ENCODE results near the gene AKAP13. TPM values are rescaled to one million over a fixed set of nuclear protein-coding genes. Genes with fewer than 3 reads are reported as not detected.

AKAP13 gene
- total RNA-seq, 1 donor from 2014 or later: 443 TPM

DNA sequence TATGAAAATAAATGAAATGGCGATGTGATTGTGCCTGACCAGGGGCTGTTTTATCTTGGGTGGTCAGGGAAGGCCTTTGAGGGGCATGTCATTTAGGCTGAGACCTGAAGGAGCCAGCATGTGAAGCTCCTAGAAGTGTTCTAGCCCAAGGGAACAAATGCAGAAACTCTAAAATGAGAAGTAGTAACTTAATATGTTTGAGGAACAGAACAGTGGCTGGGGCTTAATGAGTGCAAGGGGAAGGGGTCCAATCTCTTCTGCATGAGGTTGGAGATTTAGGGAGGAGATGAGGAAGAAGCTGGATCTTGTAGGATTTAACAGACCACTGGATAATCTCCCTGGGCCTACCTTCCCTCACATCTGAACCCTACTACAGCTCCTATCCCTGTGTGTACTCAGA lies 110.5 kb downstream of the AKAP13 start:
- TF ChIP-seq, protein P1, sequence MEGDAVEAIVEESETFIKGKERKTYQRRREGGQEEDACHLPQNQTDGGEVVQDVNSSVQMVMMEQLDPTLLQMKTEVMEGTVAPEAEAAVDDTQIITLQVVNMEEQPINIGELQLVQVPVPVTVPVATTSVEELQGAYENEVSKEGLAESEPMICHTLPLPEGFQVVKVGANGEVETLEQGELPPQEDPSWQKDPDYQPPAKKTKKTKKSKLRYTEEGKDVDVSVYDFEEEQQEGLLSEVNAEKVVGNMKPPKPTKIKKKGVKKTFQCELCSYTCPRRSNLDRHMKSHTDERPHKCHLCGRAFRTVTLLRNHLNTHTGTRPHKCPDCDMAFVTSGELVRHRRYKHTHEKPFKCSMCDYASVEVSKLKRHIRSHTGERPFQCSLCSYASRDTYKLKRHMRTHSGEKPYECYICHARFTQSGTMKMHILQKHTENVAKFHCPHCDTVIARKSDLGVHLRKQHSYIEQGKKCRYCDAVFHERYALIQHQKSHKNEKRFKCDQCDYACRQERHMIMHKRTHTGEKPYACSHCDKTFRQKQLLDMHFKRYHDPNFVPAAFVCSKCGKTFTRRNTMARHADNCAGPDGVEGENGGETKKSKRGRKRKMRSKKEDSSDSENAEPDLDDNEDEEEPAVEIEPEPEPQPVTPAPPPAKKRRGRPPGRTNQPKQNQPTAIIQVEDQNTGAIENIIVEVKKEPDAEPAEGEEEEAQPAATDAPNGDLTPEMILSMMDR (IDR thresholded peaks at IDR 0.05): no peak
- no peak overlapping the region for H3K27ac ChIP-seq

DNA sequence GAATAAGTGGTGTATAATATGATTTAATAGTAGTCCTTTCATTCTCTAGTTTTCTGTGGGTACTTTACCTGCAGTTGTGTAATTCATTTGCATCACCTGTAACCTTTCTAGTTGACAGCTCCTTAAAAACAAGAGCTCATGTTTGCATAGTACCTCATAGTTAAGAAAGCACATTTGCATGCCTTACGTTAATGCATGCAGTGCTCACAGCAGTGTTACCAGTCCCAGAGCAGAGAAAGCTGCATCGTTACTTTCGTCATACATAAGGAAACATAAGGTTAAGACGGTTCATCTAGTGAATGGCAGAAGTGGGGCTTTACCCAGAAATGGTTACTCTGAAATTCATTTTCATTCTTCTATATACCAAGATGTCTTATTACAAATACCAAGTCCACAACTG lies 111.3 kb downstream of the AKAP13 start:
- Histone ChIP-seq H3K36me3 (no peaks in the 10 kb centered on the region), H3K4me3 (no peak overlapping the region), H3K27ac (no peak overlapping the region), H3K9me3 (no peaks in the 10 kb centered on the region), H3K4me1 (peaks cover 66% of the 10 kb centered on the region), H3K27me3 (ENCODE audit: low read depth) (no peaks in the 10 kb centered on the region)
- ATAC-seq: peak; percentile 32 to 51
- DNase-seq: no peak
- intact Hi-C loops (cut with DNase I): no loop called here
- TF ChIP-seq, protein P1 (IDR thresholded peaks at IDR 0.05): no peak

More for the DNA sequence above, 110.5 kb downstream of the AKAP13 start:
- no peak for ATAC-seq
- intact Hi-C loops (cut with DNase I): no loop called here
- H3K4me3 ChIP-seq: no peak overlapping the region
- no peaks in the 10 kb centered on the region for H3K9me3 ChIP-seq
- DNase-seq: no peak
- peaks cover 62% of the 10 kb centered on the region for H3K4me1 ChIP-seq
- no peaks in the 10 kb centered on the region for H3K27me3 ChIP-seq (ENCODE audit: low read depth)
- no peaks in the 10 kb centered on the region for H3K36me3 ChIP-seq

DNA sequence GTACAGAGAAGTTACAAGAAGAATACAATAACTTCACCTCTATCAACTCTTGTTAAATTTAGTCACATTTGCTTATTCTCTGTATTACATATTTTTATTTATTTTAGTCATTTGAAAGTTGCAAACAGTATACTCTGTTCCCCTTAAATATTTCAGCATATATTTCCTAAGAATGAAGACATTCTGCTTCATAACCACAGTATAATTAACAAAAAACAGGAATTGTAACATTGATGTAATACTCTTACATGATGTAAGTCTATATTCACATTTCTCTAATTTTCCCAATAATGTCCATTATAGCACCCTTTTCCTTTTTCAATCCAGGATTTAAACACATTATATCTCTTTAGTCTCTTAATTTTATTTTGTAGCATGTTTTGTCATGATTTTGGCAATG lies 112.0 kb downstream of the AKAP13 start:
- Histone ChIP-seq H3K36me3 (no peaks in the 10 kb centered on the region), H3K4me3 (no peak overlapping the region), H3K27ac (no peak overlapping the region), H3K4me1 (peaks cover 72% of the 10 kb centered on the region), H3K27me3 (ENCODE audit: low read depth) (no peaks in the 10 kb centered on the region), H3K9me3 (no peaks in the 10 kb centered on the region)
- no peak for ATAC-seq
- intact Hi-C loops (cut with DNase I): no loop called here
- DNase-seq: no peak
- TF ChIP-seq, protein P1 (IDR thresholded peaks at IDR 0.05): no peak

DNA sequence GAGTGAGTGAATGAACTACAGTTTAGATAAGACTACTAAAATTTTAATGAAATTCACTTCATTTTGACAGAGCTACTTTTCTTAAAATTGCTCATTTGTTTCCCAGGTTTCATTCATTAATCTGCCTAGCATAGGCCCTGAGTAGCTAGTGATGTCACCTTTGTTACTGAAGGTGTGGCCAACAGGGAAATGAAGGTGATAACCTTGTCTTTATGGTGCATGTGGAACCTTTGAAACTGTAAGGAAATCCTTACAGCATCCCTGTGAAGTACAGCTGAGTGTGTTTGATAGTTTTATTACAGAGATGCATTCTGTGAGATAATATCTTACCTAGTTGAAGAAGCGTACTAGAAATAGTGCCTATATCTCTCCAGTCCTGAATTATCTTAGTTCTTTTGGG lies 112.9 kb downstream of the AKAP13 start:
- TF ChIP-seq, protein P1 (IDR thresholded peaks at IDR 0.05): no peak
- intact Hi-C loops (cut with DNase I): no loop called here
- Histone ChIP-seq H3K9me3 (no peaks in the 10 kb centered on the region), H3K4me1 (peaks cover 74% of the 10 kb centered on the region), H3K4me3 (no peak overlapping the region), H3K36me3 (no peaks in the 10 kb centered on the region), H3K27ac (no peak overlapping the region), H3K27me3 (ENCODE audit: low read depth) (no peaks in the 10 kb centered on the region)
- ATAC-seq (no peak), DNase-seq (no peak)

DNA sequence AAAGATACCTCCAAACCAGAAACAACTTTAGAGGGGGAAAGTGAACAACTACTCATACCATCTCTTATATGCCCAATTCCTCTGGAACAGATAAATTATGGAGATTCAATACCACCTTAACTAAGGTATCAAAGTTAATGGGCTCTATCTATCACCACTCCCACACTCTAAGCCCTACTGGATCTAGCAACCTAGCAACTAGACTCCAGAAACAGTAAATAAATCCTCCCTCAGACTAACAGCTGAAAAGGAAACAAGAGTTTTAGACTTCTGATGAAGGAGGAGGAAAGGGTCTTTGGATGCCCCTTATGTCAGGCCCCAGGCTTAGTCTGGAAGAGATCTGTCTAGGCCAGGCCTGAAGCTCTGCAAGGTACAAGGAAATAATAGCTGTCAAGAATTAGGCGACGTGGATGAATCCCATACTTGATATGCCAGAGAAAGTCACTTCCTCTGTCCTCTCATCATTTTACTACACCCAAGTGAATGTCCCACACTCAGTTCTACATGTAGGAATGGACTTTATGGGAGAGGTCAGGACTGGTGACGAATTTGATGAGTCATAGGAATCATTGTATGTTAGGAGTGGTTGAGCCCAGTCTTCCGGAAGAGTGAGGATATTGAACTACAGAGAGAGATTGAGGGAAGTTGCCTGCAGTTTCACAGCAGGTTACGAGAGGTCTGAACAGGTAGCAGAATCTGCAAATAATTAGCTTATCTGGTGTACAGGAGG lies 113.8 kb downstream of the AKAP13 start:
- ATAC-seq: peak; percentile 86 to 89
- peaks cover 71% of the 10 kb centered on the region for H3K4me1 ChIP-seq
- peak overlapping the region; percentile 51 for H3K27ac ChIP-seq
- DNase-seq: no peak
- H3K36me3 ChIP-seq: no peaks in the 10 kb centered on the region
- TF ChIP-seq, protein P1 (IDR thresholded peaks at IDR 0.05): no peak
- no peak overlapping the region for H3K4me3 ChIP-seq
- no peaks in the 10 kb centered on the region for H3K9me3 ChIP-seq
- intact Hi-C loops (cut with DNase I): no loop called here
- H3K27me3 ChIP-seq (ENCODE audit: low read depth): no peaks in the 10 kb centered on the region
